GM18526 (cell line): ENCODE data around the gene ZFAND2A.
A peak's percentile ranks its signal among the peaks of the same experiment; 100 is the strongest.

ENCODE experiments used
- POLR2A ChIP-seq: IDR thresholded peaks from 3 replicates; pipeline ENCODE4 v1.6.1; 2011; ENCODE audit not compliant: insufficient read length; ENCODE audit errors: extremely low read depth

Gene ZFAND2A

DNA sequence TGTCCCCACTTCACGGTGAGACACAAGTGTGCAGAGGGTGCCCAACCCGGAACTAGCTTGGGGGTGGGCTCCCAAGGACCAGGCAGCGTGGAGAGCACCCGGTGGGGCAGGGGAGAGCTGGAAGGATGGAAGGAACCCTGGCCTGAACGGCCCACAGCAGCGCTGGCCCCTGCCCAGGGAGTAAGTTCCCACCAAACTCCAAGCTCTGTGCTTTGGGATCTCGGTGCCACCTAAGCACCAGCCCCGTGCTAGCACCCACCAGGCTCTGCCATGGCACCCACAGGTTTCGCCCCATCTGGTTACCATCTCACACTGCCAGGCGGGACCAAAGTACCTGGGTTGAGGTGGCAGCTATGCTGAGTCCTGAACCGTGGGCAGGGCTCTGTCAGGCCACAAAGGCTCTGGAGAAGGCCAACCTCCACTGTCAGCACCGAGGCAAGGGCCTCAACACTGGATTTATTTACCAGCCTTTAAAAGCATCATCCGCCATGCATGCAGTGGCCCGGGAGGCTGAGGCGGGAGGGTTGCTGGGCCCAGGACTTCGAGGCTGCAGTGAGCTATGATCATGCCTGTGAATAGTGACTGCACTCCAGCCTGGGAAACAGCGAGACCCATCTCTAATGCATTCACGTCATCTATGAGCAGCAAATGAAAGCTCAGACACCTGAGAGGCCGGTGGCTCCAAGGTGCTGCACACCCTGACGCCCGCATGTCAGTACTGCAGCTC, 56.0 kb downstream of the ZFAND2A start:
- TF ChIP-seq POLR2A = peak; percentile 46

DNA sequence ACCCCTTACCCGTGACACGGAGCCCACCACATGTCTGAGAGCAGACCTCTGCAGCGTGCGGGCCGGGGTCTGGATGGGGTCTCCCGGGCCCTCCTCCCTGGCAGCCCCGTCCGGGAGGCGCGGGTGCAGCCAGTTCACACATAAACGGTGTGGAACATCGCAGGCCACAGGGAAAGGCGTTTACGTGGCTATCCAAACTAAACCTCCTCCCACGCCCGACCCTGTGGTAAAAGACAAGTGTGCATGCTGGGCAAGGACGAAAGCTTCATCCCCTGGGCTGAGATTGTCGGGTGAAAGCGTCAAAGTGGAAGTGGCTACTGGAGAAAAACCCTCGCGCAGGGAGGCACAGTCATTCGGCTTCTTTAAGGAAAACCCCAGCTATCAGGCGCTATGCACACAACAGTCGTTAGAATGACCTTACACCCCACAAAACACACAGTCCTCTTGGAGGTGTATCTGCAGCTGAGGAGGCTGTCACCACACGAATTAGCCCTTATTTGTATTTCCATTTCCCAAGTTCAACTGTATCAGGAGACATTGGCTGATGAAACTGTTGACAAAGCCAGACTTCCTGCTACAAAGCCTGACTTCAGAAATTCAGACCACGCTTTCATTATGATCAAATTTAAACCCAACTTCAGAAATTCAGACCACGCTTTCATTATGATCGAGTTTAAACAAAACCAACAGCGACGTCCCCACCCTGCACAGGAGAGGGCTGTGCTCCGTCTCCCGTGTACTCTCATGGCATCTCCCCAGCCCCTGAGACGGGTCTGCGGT, 56.8 kb downstream of the ZFAND2A start:
- TF ChIP-seq POLR2A = no peak
